HG03439 (cell line): ENCODE data around the gene RPL19.
"Not testable (repeated sequence)": the region's sequence is repeated elsewhere in the genome, so short reads cannot be mapped to it uniquely, and the experiment has no call there.

Experiments used
- ATAC-seq: cut with Tn5 transposase; IDR thresholded peaks from one replicate; pipeline ENCODE4 v1.9.1; 2021; ENCODE audit warnings: mild to moderate bottlenecking, moderate library complexity; ENCODE audit not compliant: unreplicated experiment

The RPL19 gene

GRCh38 chr17:39240631-39241030 lies 40.5 kb downstream of the RPL19 start:
- no peak for ATAC-seq

- ATAC-seq, result no peak
These were observed 43.1 kb downstream of the RPL19 start for GRCh38 chr17:39243155-39243554.

DNA sequence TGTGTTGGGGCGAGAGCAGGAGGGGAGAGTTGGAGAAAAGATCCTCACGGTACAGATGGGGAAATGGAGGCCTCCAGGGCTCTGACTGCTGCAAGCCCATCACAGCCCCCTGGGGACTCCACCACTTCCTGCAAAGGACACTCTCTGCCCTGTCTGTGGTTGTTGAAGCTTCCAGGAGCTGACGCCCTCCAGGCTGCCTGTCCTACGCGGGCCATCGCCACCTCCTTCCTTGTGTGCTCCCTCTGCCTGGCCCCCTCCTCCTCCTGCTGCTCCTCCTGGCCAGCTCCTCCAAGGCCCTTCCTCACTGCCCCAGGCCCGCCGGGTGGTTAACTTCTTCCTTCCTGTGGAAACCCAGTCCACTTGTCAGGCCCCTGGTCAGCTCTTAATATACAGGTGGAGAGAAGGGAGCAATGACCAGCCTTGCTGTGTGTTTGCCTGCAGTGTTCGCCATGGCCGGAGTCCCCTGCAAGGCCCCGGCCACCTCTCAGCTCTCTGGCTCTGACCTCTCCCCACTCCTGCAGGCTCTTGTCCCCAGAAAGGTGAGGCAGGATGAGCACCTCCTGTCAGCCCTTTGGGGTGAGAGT lies 44.0 kb downstream of the RPL19 start:
- no peak for ATAC-seq

DNA sequence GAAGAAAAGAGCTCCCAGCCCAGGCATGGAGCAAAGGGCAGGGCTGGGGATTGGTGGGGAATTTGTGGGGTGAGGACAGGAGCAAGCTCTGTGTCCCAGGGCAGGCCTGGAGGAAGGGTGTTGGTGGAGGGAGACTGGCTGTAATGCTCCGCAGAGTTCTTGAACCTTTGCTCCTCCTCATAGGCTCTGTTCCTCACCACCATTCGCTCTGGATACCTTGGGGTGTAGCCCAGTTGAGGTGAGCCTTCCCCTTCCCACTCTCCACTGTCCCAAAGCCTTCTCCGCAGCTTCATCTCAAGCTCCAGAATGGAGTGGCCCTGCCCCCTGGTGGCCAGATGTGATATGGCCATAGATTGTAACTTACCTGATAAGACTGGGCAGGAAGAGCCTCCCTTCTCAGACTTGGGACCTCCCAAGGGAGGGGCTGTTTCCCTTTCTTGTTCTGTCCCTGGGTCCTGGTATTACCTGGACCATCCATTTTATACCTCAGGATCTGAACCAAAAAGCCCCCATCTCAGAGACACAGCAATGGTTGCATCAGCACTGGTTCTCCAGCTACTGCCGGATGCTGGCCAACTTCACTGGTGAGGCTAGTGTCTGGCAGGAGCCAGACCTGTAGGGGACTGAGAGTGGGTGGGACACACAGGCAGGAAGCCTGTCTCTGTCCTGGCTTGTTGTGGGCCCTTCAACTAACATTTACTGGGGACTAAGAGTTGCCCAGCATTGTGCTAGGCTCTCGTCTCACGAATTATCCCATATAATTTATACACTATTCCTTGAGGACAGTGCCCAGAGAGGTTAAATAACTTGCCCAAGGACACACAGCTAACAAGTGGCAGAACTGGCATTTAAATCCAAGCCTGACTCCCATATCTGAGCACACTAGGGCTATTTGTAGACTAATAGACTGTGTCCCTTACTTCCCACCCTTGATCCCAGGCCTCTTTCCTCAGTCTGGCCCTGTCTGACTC lies 44.8 kb downstream of the RPL19 start:
- no peak for ATAC-seq

GRCh38 chr17:39246274-39246673 lies 46.2 kb downstream of the RPL19 start:
- ATAC-seq, result no peak

GRCh38 chr17:39250076-39250475 lies 50.0 kb downstream of the RPL19 start:
- ATAC-seq, result not testable (repeated sequence)

GRCh38 chr17:39251997-39252396 lies 51.9 kb downstream of the RPL19 start:
- ATAC-seq, result no peak

DNA sequence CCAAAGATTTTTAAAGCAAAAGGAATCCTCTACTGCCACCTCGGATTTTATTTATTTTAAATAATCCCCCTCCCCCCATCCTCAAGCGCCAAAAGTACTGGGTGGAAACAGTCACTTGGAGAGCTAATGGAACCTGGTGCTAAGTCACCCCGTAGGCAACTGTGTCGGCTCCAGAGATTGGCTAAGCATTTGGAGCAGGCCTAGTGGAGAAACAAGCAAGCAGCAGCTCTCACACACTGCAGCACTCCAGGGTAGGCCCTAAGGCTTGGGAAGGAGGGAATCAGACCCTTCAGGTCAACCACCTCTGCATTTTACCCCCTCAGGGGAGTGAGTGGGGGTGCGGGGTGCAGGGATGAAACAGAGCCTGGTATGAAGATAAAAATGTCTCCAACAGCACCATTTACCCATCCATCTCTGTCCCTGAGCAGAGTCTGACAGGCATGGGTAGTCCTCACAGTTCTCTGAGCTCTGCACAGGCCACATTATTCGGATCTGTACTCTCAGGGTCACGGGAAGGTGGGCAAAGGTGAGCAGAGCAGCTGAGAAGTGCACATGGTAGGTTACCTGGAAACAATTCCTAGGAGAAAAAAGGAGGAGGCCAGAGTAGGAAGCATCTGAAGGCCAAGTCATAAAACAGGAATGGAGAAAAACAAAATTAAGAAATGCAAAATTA lies 52.8 kb downstream of the RPL19 start:
- ATAC-seq, result no peak
